T47D (cell line): Measurements from ENCODE around the gene TMEM239.

Experiments used
- DNase-seq, 2 experiments: peaks; one replicate each; pipeline versions ENCODE4 v3.0.0 to v3.0.0-alpha.2; 2011 to 2012; ENCODE audit warnings: low read depth in 1 of 2, low spot score in 1 of 2
- JUND ChIP-seq: IDR thresholded peaks from 2 replicates; pipeline ENCODE4 v1.6.1; 2012; ENCODE audit warnings: low read depth
- in situ Hi-C: cut with HindIII; loops from 2 replicates; pipeline ENCODE4 v1.10.0; 2016; ENCODE audit warnings: low sequenced_read_pairs, low pct_unique_long_range_greater_than_20kb

TMEM239 gene

GRCh38 chr20:2794866-2795447, 21.2 kb upstream of the TMEM239 start:
- no peak for DNase-seq
- TF ChIP-seq JUND = no peak
- in situ Hi-C loops = no loop called here

- in situ Hi-C loops = no loop called here
- no peak for TF ChIP-seq JUND
- DNase-seq = no peak
These were observed 20.7 kb upstream of the TMEM239 start for GRCh38 chr20:2795451-2795850.

- TF ChIP-seq JUND = no peak
- DNase-seq = no peak
- in situ Hi-C loops = no loop called here
These were observed 20.0 kb upstream of the TMEM239 start for GRCh38 chr20:2796011-2796660.

GRCh38 chr20:2797136-2797983, 18.8 kb upstream of the TMEM239 start:
- no peak for DNase-seq
- in situ Hi-C loops = no loop called here
- TF ChIP-seq JUND = no peak

DNA sequence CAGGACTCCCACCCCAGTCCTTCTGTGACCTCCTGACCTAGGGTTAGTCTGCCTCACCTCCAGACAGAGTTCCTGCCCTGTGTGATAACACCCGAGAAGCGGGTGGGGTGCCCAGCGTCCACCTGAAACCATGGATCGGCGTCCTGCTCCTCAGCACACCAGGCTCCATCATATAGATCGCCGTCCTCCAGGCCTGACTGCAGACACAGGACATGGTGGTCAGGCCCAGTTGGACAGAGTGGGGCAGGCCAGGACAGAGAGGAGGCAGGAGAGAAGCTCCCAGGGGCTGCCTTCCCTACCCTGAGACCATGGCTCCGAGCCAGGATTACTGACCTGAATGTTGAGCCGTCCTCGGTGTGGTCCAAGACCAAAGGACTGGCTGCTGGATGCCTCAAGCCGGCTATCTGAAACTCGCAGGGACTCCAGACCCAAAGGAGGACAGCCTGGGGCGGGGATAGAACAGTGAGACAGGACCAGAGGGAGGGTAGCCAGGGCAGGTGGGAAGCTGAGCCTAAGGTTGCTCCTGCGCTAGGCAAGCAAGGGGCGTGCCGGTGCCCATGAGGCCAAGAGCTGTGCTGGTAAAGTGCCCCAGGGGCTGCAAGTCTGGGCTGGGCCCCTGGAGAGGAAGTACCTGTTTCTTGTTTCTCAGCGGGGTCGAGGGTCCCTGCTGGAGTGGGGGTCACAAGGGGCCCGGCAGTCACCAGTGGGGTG, 17.9 kb upstream of the TMEM239 start:
- TF ChIP-seq JUND = no peak
- DNase-seq = no peak
- in situ Hi-C loops = no loop called here

GRCh38 chr20:2798814-2799213, 17.4 kb upstream of the TMEM239 start:
- no peak for TF ChIP-seq JUND
- in situ Hi-C loops = no loop called here
- peak in 1 of 2 experiments; percentile 21 for DNase-seq

- no peak for DNase-seq
- in situ Hi-C loops = no loop called here
- TF ChIP-seq JUND = no peak
These were observed 16.9 kb upstream of the TMEM239 start for GRCh38 chr20:2799271-2799670.

DNA sequence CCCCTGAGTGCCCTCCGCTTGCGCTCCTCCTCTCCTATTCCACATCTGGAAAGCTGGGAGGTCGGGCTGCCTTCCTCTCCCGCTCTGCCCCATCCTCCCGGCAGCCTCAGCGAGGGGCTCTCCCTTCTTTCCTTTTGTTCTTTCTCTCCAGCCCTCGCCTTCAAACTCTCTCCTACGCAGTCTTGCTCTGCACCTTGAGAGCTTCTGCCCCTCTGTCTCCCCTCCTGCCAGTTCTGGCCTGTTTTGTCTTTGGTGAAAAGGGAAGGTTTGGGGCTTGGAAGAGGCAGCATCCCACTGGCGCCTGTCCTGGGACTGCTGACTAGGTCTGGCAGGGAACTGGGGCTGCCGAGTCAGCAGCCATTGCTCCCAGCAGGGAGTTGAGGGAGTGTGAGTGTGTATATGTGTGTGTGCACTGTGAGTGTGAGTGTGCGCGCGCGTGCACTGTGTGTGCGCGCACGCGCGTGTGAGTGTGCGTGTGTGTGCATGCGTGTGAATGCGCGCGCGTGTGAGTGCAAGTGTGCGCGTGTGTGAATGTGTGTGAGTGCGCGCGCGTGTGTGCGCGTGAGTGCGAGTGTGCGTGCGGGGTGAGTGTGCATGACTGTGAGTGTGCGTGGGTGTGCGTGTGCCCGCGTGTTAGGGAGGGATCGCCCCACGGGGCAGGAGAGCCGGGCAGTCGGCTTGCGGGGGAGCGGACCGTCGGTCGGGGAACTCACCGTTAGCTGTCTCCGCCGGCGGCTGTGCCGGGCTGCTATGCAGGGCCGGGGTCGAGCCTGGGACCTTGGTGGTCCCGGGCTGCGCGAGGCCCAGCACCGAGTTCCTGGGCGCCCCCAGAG, 16.3 kb upstream of the TMEM239 start:
- DNase-seq = no peak
- TF ChIP-seq JUND = no peak
- in situ Hi-C loops = no loop called here

- in situ Hi-C loops = no loop called here
- DNase-seq = no peak
- no peak for TF ChIP-seq JUND
These were observed 15.5 kb upstream of the TMEM239 start, which contains the start of gene CPXM1 for GRCh38 chr20:2800521-2801285. Gene CPXM1 (minus strand): TSS chr20:2800627. CDS start chr20:2800572, 55 bp downstream.

DNA sequence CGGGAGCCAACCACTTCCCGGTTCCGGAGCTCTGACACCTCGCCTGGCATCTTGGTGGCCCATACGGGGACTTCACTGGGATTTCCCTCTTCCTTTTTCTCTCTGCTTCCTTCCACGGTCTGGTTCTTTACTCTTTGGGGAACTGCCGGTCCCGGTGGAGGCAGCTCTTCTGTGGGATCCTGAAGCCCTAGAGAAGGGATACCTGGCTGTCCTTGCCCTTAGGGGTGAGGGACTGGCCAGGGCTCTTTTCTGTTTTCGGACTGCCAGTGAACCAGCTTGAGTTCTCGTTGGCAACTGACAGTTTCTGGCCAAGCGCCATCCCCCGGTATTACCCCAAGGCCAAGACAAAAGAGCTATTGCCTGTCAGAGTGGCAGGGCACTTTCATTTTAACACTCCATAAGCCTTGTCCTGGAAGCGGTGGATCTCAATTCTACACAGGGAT, 14.9 kb upstream of the TMEM239 start:
- no peak for TF ChIP-seq JUND
- in situ Hi-C loops = no loop called here
- DNase-seq = peak in 1 of 2 experiments; percentile 48
